Skeletal muscle tissue (tissue), 4 donors: ENCODE results near the gene SS18. TPM values are rescaled to one million over a fixed set of nuclear protein-coding genes. Genes with fewer than 3 reads are reported as not detected.
"Not testable (repeated sequence)": the region's sequence is repeated elsewhere in the genome, so short reads cannot be mapped to it uniquely, and the experiment has no call there.

Source experiments
- H3K27ac ChIP-seq: one replicate; pipeline ENCODE4 v1.7.0; 2013; ENCODE audit warnings: mild to moderate bottlenecking, low read depth, low read length, inconsistent platforms
- H3K27me3 ChIP-seq, 3 donors: one replicate each; pipeline ENCODE4 v1.7.0; 2013; ENCODE audit warnings: low read length in 3 of 3; ENCODE audit not compliant: control insufficient read depth in 3 of 3, insufficient read depth in 3 of 3
- H3K36me3 ChIP-seq, 3 donors: one replicate each; pipeline ENCODE4 v1.7.0; 2013; ENCODE audit warnings: low read length in 3 of 3; ENCODE audit not compliant: control insufficient read depth in 3 of 3, insufficient read depth in 3 of 3
- H3K4me1 ChIP-seq, 3 donors: one replicate each; pipeline ENCODE4 v1.7.0; 2013; ENCODE audit warnings: low read length in 3 of 3, mild to moderate bottlenecking in 3 of 3; ENCODE audit not compliant: control insufficient read depth in 3 of 3, insufficient read depth in 3 of 3
- H3K4me3 ChIP-seq, 3 donors: one replicate each; pipeline ENCODE4 v1.7.0; 2013; ENCODE audit warnings: low read length in 3 of 3
- H3K9ac ChIP-seq, 3 donors: one replicate each; pipeline ENCODE4 v1.7.0; 2013; ENCODE audit warnings: low read length in 3 of 3, mild to moderate bottlenecking in 3 of 3, moderate library complexity in 2 of 3, low read depth in 1 of 3
- H3K9me3 ChIP-seq, 3 donors: one replicate each; pipeline ENCODE4 v1.7.0; 2013; ENCODE audit warnings: low read length in 3 of 3; ENCODE audit not compliant: control insufficient read depth in 3 of 3
- total RNA-seq: library from RNA; depleted of rRNA; stranded (reverse); fragments of >200 nt; gene quantifications from one replicate; pipeline ENCODE4 v1.2.3, GENCODE V29; 2014
- donor health status: Osteomylitis.

SS18 gene
- total RNA-seq: 55.3 TPM

- H3K4me3 ChIP-seq: peak within 1 kb of the TSS; percentile 85 to 90 (median 88)
- H3K9me3 ChIP-seq: no peaks in the 10 kb centered on the region
- H3K4me1 ChIP-seq: peaks cover 8 to 19% (median 15%) of the 10 kb centered on the region in 3 donors
- H3K9ac ChIP-seq: peak within 1 kb of the TSS; percentile 85 to 90 (median 85)
- H3K27ac ChIP-seq: peak within 1 kb of the TSS; percentile 92
- peaks cover 0 to 15% (median 11%) of the 10 kb centered on the region in 3 donors for H3K36me3 ChIP-seq
- no peaks in the 10 kb centered on the region for H3K27me3 ChIP-seq
Measured at GRCh38 chr18:26090130-26091046, at the start of gene SS18. Gene SS18 (minus strand): TSS chr18:26090613. CDS start chr18:26090569, 44 bp downstream.

- Histone ChIP-seq H3K4me1 (no peaks in the 10 kb centered on the region), H3K27ac (no peak overlapping the region), H3K4me3 (no peak overlapping the region), H3K9ac (no peak overlapping the region), H3K36me3 (no peaks in the 10 kb centered on the region), H3K27me3 (no peaks in the 10 kb centered on the region), H3K9me3 (no peaks in the 10 kb centered on the region)
Measured at GRCh38 chr18:26135548-26135947, 45.1 kb upstream of the SS18 start.

- Histone ChIP-seq H3K27me3 (no peaks in the 10 kb centered on the region), H3K4me3 (no peak overlapping the region)
Measured at GRCh38 chr18:26134107-26134506, 43.7 kb upstream of the SS18 start.

GRCh38 chr18:26133652-26134051 is 43.2 kb upstream of the SS18 start, which contains the start of gene PSMA8:
Gene PSMA8 (plus strand): TSS chr18:26133869. CDS start chr18:26133966, 97 bp downstream.
- H3K36me3 ChIP-seq: no peaks in the 10 kb centered on the region
- no peaks in the 10 kb centered on the region for H3K4me1 ChIP-seq
- H3K9ac ChIP-seq: no peak within 1 kb of the TSS
- no peaks in the 10 kb centered on the region for H3K27me3 ChIP-seq
- no peak within 1 kb of the TSS for H3K4me3 ChIP-seq
- no peaks in the 10 kb centered on the region for H3K9me3 ChIP-seq
- H3K27ac ChIP-seq: no peak within 1 kb of the TSS

More at GRCh38 chr18:26134107-26134506, 43.7 kb upstream of the SS18 start:
- Histone ChIP-seq H3K9ac (no peak overlapping the region), H3K9me3 (no peaks in the 10 kb centered on the region), H3K36me3 (no peaks in the 10 kb centered on the region), H3K27ac (no peak overlapping the region), H3K4me1 (no peaks in the 10 kb centered on the region)

GRCh38 chr18:26128192-26128591 is 37.8 kb upstream of the SS18 start:
- not testable (repeated sequence) for H3K4me1 ChIP-seq, H3K9me3 ChIP-seq, H3K27me3 ChIP-seq, H3K9ac ChIP-seq, H3K27ac ChIP-seq, H3K4me3 ChIP-seq, H3K36me3 ChIP-seq

GRCh38 chr18:26127786-26128185 is 37.4 kb upstream of the SS18 start:
- Histone ChIP-seq H3K4me3 (no peak overlapping the region), H3K9me3 (no peaks in the 10 kb centered on the region), H3K27ac (no peak overlapping the region), H3K9ac (no peak overlapping the region), H3K36me3 (no peaks in the 10 kb centered on the region), H3K27me3 (no peaks in the 10 kb centered on the region), H3K4me1 (no peaks in the 10 kb centered on the region)

- not testable (repeated sequence) for H3K9me3 ChIP-seq, H3K27me3 ChIP-seq, H3K27ac ChIP-seq, H3K4me1 ChIP-seq, H3K36me3 ChIP-seq, H3K4me3 ChIP-seq, H3K9ac ChIP-seq
Measured at GRCh38 chr18:26121994-26122393, 31.6 kb upstream of the SS18 start.

GRCh38 chr18:26121476-26121875 is 31.1 kb upstream of the SS18 start:
- Histone ChIP-seq H3K9me3 (no peaks in the 10 kb centered on the region), H3K27me3 (peaks cover 0 to 5% (median 2%) of the 10 kb centered on the region in 3 donors), H3K4me1 (no peaks in the 10 kb centered on the region), H3K9ac (no peak overlapping the region), H3K36me3 (no peaks in the 10 kb centered on the region), H3K4me3 (no peak overlapping the region), H3K27ac (no peak overlapping the region)

GRCh38 chr18:26119246-26119645 is 28.8 kb upstream of the SS18 start:
- Histone ChIP-seq H3K27me3 (peaks cover 0 to 5% (median 2%) of the 10 kb centered on the region in 3 donors), H3K27ac (no peak overlapping the region), H3K4me3 (no peak overlapping the region), H3K4me1 (no peaks in the 10 kb centered on the region), H3K9ac (no peak overlapping the region), H3K9me3 (no peaks in the 10 kb centered on the region), H3K36me3 (no peaks in the 10 kb centered on the region)

GRCh38 chr18:26104035-26104434 is 13.6 kb upstream of the SS18 start:
- no peaks in the 10 kb centered on the region for H3K36me3 ChIP-seq
- no peak overlapping the region for H3K27ac ChIP-seq
- H3K4me3 ChIP-seq: no peak overlapping the region
- peaks cover 0 to 3% (median 0%) of the 10 kb centered on the region in 3 donors for H3K9me3 ChIP-seq
- no peak overlapping the region for H3K9ac ChIP-seq
- H3K4me1 ChIP-seq: no peaks in the 10 kb centered on the region
- H3K27me3 ChIP-seq: no peaks in the 10 kb centered on the region
